ENCODE results near the gene AFF2. TPM values are rescaled to one million over a fixed set of nuclear protein-coding genes. Genes with fewer than 3 reads are reported as not detected.

The AFF2 gene
- total and polyA plus RNA-seq, 2 donors from 2014 or later = 0.09 to 5.7 TPM

- Histone ChIP-seq H3K4me3 (ENCODE audit: low read length in 3 of 3) (no peak overlapping the region), H3K27me3 (ENCODE audit: control insufficient read depth, insufficient read depth, low read length) (no peaks in the 10 kb centered on the region), H3K27ac (ENCODE audit: low read depth in 2 of 2, low read length in 2 of 2) (no peak overlapping the region), H3K4me1 (ENCODE audit: control insufficient read depth in 2 of 3, insufficient read depth in 2 of 3, low read depth in 1 of 3, low read length in 3 of 3) (no peaks in the 10 kb centered on the region), H3K9ac (ENCODE audit: low read length in 3 of 3) (no peak overlapping the region), H3K9me3 (ENCODE audit: control insufficient read depth in 2 of 3, insufficient read depth in 1 of 3, low read length in 3 of 3) (no peaks in the 10 kb centered on the region), H3K36me3 (ENCODE audit: control insufficient read depth in 2 of 3, insufficient read depth in 3 of 3, low read length in 3 of 3) (no peaks in the 10 kb centered on the region)
- no peak for TF ChIP-seq CTCF (IDR thresholded peaks at IDR 0.05; ENCODE audit: borderline replicate concordance, extremely low read depth, insufficient read depth)
- intact Hi-C loops (cut with DNase I) = no loop called here
- FAIRE-seq (no peak), DNase-seq (no peak)
These were observed 545.3 kb downstream of the AFF2 start for GRCh38 chrX:149045645-149046210.
